Measurements from ENCODE around the gene LIMS2. TPM values are rescaled to one million over a fixed set of nuclear protein-coding genes. Genes with fewer than 3 reads are reported as not detected.
A peak's percentile ranks its signal among the peaks of the same experiment; 100 is the strongest.

The LIMS2 gene
- total RNA-seq, 1 donor: 28.9 TPM

DNA sequence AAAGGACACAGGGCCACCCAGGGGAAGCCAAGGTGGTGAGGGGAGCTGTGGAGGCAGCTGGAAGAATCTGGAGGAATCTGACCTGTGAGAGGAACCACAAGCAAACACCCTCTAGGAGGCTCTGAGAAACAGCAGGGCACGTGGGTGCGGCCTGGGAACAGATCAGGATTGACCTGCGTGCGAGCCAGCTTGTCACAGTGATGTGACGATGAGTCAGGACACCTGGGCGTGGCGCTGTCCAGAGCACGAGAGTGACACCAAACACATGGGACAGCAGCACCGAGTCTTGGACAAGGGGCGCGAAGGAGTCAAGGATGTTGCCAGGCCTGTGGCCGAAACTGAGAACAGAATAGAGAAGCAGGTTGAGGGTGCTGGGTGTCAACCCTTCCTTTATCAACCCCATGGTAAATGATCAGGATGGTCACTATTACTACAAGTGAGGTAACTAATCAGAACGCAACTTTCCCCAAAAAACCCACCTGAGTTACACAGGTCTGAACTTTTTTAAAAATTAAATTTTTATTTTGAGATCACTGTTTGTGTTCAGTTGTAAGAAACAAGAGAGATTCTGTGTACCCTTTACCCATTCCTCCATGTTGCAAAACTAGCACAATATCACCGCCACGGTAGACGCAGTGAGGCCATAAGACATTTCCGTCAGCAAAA, 25.3 kb upstream of the LIMS2 start:
- no peak for DNase-seq (ENCODE audit: low read depth)
- peak overlapping the region; percentile 74 for H3K4me3 ChIP-seq (ENCODE audit: low read depth, low read length)
- TF ChIP-seq, protein P1, sequence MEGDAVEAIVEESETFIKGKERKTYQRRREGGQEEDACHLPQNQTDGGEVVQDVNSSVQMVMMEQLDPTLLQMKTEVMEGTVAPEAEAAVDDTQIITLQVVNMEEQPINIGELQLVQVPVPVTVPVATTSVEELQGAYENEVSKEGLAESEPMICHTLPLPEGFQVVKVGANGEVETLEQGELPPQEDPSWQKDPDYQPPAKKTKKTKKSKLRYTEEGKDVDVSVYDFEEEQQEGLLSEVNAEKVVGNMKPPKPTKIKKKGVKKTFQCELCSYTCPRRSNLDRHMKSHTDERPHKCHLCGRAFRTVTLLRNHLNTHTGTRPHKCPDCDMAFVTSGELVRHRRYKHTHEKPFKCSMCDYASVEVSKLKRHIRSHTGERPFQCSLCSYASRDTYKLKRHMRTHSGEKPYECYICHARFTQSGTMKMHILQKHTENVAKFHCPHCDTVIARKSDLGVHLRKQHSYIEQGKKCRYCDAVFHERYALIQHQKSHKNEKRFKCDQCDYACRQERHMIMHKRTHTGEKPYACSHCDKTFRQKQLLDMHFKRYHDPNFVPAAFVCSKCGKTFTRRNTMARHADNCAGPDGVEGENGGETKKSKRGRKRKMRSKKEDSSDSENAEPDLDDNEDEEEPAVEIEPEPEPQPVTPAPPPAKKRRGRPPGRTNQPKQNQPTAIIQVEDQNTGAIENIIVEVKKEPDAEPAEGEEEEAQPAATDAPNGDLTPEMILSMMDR (IDR thresholded peaks at IDR 0.05; ENCODE audit: insufficient read depth, low read depth, low read length): no peak

- no peak overlapping the region for H3K4me3 ChIP-seq (ENCODE audit: low read depth, low read length)
- TF ChIP-seq, protein P1 (IDR thresholded peaks at IDR 0.05; ENCODE audit: insufficient read depth, low read depth, low read length): no peak
- DNase-seq (ENCODE audit: low read depth): no peak
Measured at GRCh38 chr2:127698553-127699355, 23.4 kb upstream of the LIMS2 start.

- no peak for DNase-seq (ENCODE audit: low read depth)
- H3K4me3 ChIP-seq (ENCODE audit: low read depth, low read length): no peak overlapping the region
- TF ChIP-seq, protein P1 (IDR thresholded peaks at IDR 0.05; ENCODE audit: insufficient read depth, low read depth, low read length): no peak
Measured at GRCh38 chr2:127697482-127698180, 22.3 kb upstream of the LIMS2 start.

DNA sequence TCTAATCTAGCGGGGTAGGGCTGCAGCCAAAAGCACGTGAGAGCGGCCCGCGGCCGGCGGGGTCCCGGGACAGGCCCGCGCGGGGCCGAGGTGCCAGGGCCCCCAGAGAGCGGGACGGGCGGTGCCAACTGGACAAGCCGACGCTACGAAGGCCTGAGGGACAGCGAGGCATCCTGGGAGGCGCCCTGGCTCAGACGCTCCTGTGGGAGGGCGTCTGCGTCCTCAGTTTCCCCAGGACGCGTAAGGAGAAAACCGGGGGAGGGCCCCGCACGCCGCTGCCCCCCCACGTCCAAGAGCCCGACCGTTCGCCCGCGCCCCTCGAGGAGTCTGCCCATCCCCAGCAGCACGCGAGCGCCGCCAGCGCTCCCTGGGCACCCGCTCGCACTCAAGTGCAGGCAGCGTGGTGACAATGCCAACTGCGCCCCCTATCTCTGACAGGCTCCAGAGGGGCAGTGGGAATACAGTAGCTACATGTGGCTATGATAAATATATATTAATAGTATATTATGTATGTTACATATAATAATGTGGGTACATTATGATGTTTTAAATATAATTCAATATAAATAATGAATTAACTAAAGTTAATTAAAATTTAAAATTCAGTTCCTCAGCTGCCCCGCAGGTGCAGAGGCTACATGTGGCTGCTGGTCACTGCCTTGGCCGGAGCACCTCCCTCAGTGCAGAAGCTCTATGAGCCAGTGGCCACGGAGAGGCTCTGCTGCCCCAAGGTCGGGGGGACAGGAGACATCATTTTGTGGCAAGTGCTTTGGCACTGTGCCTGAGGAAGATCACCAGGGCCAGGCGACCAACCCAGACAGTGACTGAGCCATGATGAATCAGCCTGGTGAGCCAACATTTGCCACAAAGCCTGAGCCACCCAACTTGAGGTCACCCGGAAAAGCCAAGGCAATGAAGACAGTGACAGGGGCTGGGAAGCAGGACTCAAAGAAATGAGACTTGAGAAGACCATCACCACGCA, 20.5 kb upstream of the LIMS2 start:
- TF ChIP-seq, protein P1 (IDR thresholded peaks at IDR 0.05; ENCODE audit: insufficient read depth, low read depth, low read length): peak; percentile 56
- H3K4me3 ChIP-seq (ENCODE audit: low read depth, low read length): peak overlapping the region; percentile 36
- DNase-seq (ENCODE audit: low read depth): peak; percentile 61

- no peak overlapping the region for H3K4me3 ChIP-seq (ENCODE audit: low read depth, low read length)
- TF ChIP-seq, protein P1 (IDR thresholded peaks at IDR 0.05; ENCODE audit: insufficient read depth, low read depth, low read length): no peak
- no peak for DNase-seq (ENCODE audit: low read depth)
Measured at GRCh38 chr2:127694986-127695385, 19.7 kb upstream of the LIMS2 start.

GRCh38 chr2:127690696-127691095, 15.4 kb upstream of the LIMS2 start:
- H3K4me3 ChIP-seq (ENCODE audit: low read depth, low read length): no peak overlapping the region
- no peak for DNase-seq (ENCODE audit: low read depth)
- TF ChIP-seq, protein P1 (IDR thresholded peaks at IDR 0.05; ENCODE audit: insufficient read depth, low read depth, low read length): no peak

Measured in fibroblast of villous mesenchyme (primary cell).